Measurements from ENCODE around the gene ADCY6. TPM values are rescaled to one million over a fixed set of nuclear protein-coding genes. Genes with fewer than 3 reads are reported as not detected.

ADCY6 gene
- total RNA-seq, 1 experiment from 2014 or later: 24.1 TPM

GRCh38 chr12:48789858-48790326, 1.0 kb upstream of the ADCY6 start:
- intact Hi-C loops (cut with micrococcal nuclease; ENCODE audit: unreplicated experiment): no loop called here
- Histone ChIP-seq H3K9me3 (ENCODE audit: control insufficient read depth, insufficient read depth, low read depth, low read length) (no peaks in the 10 kb centered on the region), H3K36me3 (ENCODE audit: control insufficient read depth, insufficient read depth, low read length) (peaks cover 2% of the 10 kb centered on the region; the same call in 1 of the 2 replicates), H3K27ac (ENCODE audit: low read length) (no peak overlapping the region), H3K4me1 (ENCODE audit: control insufficient read depth, insufficient read depth, low read length) (peaks cover 3% of the 10 kb centered on the region), H3K4me3 (ENCODE audit: low read depth in 2 of 2, low read length in 2 of 2) (peak overlapping the region; percentile 61 to 70; a peak in 3 of 4 replicates), H3K27me3 (ENCODE audit: control insufficient read depth, insufficient read depth, low read length) (no peaks in the 10 kb centered on the region)
- POLR2A ChIA-PET: interaction anchor here (0.6 to 1.1 kb wide), 2 partner anchors 15 to 25 kb away, joined by 3 to 7 read pairs; no protein-coding TSS in a partner anchor
- no peak for ATAC-seq
- no TSS peak for BruUV-seq (replicated peaks)
- TF ChIP-seq, protein P1, sequence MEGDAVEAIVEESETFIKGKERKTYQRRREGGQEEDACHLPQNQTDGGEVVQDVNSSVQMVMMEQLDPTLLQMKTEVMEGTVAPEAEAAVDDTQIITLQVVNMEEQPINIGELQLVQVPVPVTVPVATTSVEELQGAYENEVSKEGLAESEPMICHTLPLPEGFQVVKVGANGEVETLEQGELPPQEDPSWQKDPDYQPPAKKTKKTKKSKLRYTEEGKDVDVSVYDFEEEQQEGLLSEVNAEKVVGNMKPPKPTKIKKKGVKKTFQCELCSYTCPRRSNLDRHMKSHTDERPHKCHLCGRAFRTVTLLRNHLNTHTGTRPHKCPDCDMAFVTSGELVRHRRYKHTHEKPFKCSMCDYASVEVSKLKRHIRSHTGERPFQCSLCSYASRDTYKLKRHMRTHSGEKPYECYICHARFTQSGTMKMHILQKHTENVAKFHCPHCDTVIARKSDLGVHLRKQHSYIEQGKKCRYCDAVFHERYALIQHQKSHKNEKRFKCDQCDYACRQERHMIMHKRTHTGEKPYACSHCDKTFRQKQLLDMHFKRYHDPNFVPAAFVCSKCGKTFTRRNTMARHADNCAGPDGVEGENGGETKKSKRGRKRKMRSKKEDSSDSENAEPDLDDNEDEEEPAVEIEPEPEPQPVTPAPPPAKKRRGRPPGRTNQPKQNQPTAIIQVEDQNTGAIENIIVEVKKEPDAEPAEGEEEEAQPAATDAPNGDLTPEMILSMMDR (IDR thresholded peaks at IDR 0.05): no peak
- TF ChIP-seq, protein P2, sequence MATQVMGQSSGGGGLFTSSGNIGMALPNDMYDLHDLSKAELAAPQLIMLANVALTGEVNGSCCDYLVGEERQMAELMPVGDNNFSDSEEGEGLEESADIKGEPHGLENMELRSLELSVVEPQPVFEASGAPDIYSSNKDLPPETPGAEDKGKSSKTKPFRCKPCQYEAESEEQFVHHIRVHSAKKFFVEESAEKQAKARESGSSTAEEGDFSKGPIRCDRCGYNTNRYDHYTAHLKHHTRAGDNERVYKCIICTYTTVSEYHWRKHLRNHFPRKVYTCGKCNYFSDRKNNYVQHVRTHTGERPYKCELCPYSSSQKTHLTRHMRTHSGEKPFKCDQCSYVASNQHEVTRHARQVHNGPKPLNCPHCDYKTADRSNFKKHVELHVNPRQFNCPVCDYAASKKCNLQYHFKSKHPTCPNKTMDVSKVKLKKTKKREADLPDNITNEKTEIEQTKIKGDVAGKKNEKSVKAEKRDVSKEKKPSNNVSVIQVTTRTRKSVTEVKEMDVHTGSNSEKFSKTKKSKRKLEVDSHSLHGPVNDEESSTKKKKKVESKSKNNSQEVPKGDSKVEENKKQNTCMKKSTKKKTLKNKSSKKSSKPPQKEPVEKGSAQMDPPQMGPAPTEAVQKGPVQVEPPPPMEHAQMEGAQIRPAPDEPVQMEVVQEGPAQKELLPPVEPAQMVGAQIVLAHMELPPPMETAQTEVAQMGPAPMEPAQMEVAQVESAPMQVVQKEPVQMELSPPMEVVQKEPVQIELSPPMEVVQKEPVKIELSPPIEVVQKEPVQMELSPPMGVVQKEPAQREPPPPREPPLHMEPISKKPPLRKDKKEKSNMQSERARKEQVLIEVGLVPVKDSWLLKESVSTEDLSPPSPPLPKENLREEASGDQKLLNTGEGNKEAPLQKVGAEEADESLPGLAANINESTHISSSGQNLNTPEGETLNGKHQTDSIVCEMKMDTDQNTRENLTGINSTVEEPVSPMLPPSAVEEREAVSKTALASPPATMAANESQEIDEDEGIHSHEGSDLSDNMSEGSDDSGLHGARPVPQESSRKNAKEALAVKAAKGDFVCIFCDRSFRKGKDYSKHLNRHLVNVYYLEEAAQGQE (IDR thresholded peaks at IDR 0.05; ENCODE audit: insufficient read depth in 1 of 2, low read depth in 2 of 2, low read length in 1 of 2): no peak
- TF ChIP-seq SIN3A (IDR thresholded peaks at IDR 0.05; ENCODE audit: borderline replicate concordance, insufficient read depth, low read depth, low read length): no peak
- no peak for TF ChIP-seq TCF7L2 (IDR thresholded peaks at IDR 0.05; ENCODE audit: low read depth, low read length)
- TF ChIP-seq POLR2AphosphoS5 (IDR thresholded peaks at IDR 0.05; ENCODE audit: low read depth, low read length): no peak
- CTCF ChIA-PET: interaction anchor here (0.6 to 1.2 kb wide), 4 partner anchors 19 to 106 kb away, joined by 4 to 14 read pairs (median 6); no protein-coding TSS in a partner anchor
- in situ Hi-C loops (cut with HindIII; ENCODE audit: low pct_unique_long_range_greater_than_20kb, low sequenced_read_pairs): no loop called here
- DNase-seq (ENCODE audit: low read depth, low spot score): no peak

DNA sequence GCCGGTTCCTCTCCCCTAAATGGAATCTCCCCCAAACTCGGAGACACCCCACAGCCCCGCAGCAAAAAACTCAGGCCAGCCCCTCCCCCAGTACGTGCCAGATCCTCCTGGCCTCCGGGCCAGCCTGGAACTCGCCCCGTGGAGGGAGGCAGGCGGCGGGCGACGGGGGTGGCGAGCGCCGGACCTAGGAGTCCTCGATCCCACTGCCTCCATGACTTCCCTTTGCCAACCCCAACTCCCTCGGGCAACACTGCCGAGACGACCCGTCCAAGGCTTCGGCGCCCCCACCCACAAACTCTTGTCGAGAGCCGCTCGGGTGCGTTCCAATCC, 400 bp downstream of the ADCY6 start:
- ATAC-seq: peak; percentile 72
- intact Hi-C loops (cut with micrococcal nuclease; ENCODE audit: unreplicated experiment): no loop called here
- Histone ChIP-seq H3K9me3 (ENCODE audit: control insufficient read depth, insufficient read depth, low read depth, low read length) (no peaks in the 10 kb centered on the region), H3K27ac (ENCODE audit: low read length) (peak overlapping the region; percentile 70), H3K4me3 (ENCODE audit: low read depth in 2 of 2, low read length in 2 of 2) (peak overlapping the region; percentile 61 to 70), H3K36me3 (ENCODE audit: control insufficient read depth, insufficient read depth, low read length) (peaks cover 2% of the 10 kb centered on the region; the same call in 1 of the 2 replicates), H3K27me3 (ENCODE audit: control insufficient read depth, insufficient read depth, low read length) (no peaks in the 10 kb centered on the region), H3K4me1 (ENCODE audit: control insufficient read depth, insufficient read depth, low read length) (peaks cover 3% of the 10 kb centered on the region)
- TF ChIP-seq POLR2AphosphoS5 (IDR thresholded peaks at IDR 0.05; ENCODE audit: low read depth, low read length) (no peak), TCF7L2 (IDR thresholded peaks at IDR 0.05; ENCODE audit: low read depth, low read length) (no peak), SIN3A (IDR thresholded peaks at IDR 0.05; ENCODE audit: borderline replicate concordance, insufficient read depth, low read depth, low read length) (no peak)
- TF ChIP-seq, protein P1 (IDR thresholded peaks at IDR 0.05): no peak
- TF ChIP-seq, protein P2 (IDR thresholded peaks at IDR 0.05; ENCODE audit: insufficient read depth in 1 of 2, low read depth in 2 of 2, low read length in 1 of 2): no peak
- ChIA-PET POLR2A (interaction anchor here (0.8 kb wide), 1 partner anchor 751 kb away, joined by 3 read pairs; no protein-coding TSS in a partner anchor), CTCF (no interaction called here)
- in situ Hi-C loops (cut with HindIII; ENCODE audit: low pct_unique_long_range_greater_than_20kb, low sequenced_read_pairs): no loop called here
- BruUV-seq (replicated peaks): no TSS peak
- no peak for DNase-seq (ENCODE audit: low read depth, low spot score)
